K562 (cell line): ENCODE results near the gene USH2A. TPM values are rescaled to one million over a fixed set of nuclear protein-coding genes. Genes with fewer than 3 reads are reported as not detected.

Experiments
- ATAC-seq: fragments of 200-7000 bp; cut with Tn5 transposase; 3 replicates; pipeline ENCODE4 v1.9.1; 2020; ENCODE audit warnings: moderate library complexity
- BruUV-seq: library from RNA; stranded (reverse); fragments of 400-500 nt; replicated peaks from 2 replicates; lab custom pipeline; 2021; lab: Mats Ljungman, UMichigan
- CTCF ChIA-PET: fragments of 300-600 bp; formaldehyde crosslinking; extraction: SDS; loops from one replicate; lab custom pipeline; 2021; ENCODE audit warnings: low intra/inter-chr PET ratio; lab: Yijun Ruan, JAX
- POLR2A ChIA-PET: fragments of 300-600, 350-650 bp; sonication (Branson Sonifier 250); formaldehyde crosslinking; extraction: SDS; loops from one replicate; lab custom pipeline; 2021; ENCODE audit warnings: antibody characterized with exemption, inconsistent platforms; lab: Yijun Ruan, JAX
- DNase-seq, 4 experiments: peaks; one replicate each; pipeline versions ENCODE4 v3.0.0 to v3.0.0-alpha.2; 2011 to 2018; ENCODE audit warnings: low spot score in 3 of 4, mixed read lengths in 3 of 4; ENCODE audit errors: extremely low read depth in 1 of 4
- FAIRE-seq: peaks from 2 replicates; lab custom pipeline; 2011; peaks lifted over from hg19 to GRCh38; lab: Jason Lieb, UNC
- H2AFZ ChIP-seq: 2 replicates; pipeline ENCODE4 v1.6.0; 2011; ENCODE audit warnings: low read depth, low read length, control low read depth, inconsistent platforms
- H3K27ac ChIP-seq: fragments of 200-600 bp; 3 replicates; pipeline ENCODE4 v1.8.0; 2011; ENCODE audit warnings: low read depth, mild to moderate bottlenecking, control low read depth, inconsistent platforms, low read length, moderate library complexity, mixed read lengths; ENCODE audit errors: extremely low read depth
- H3K27me3 ChIP-seq, 2 experiments: fragments of 300-600 bp in 1 of 2; 2 replicates in 1 of 2; 3 replicates in 1 of 2; pipeline versions ENCODE4 v1.6.0 to v1.8.0; 2011; ENCODE audit warnings: inconsistent platforms in 2 of 2, low read length in 2 of 2, mild to moderate bottlenecking in 1 of 2, mixed read lengths in 1 of 2, moderate library complexity in 1 of 2; ENCODE audit not compliant: control insufficient read depth in 2 of 2, insufficient read depth in 2 of 2
- H3K36me3 ChIP-seq: fragments of 300-600 bp; 3 replicates; pipeline ENCODE4 v1.8.0; 2011; ENCODE audit warnings: mild to moderate bottlenecking, low read length, inconsistent platforms; ENCODE audit not compliant: control insufficient read depth, insufficient read depth
- H3K4me1 ChIP-seq, 2 experiments: fragments of 200-600 bp in 1 of 2; replicated peaks in 1 of 2; 2 replicates in 1 of 2; 3 replicates in 1 of 2; pipeline versions ENCODE4 v1.5.1 to v1.8.0; 2011; ENCODE audit warnings: inconsistent platforms in 2 of 2, low read length in 2 of 2, mild to moderate bottlenecking in 1 of 2, mixed read lengths in 1 of 2, moderate library complexity in 1 of 2; ENCODE audit not compliant: control insufficient read depth in 2 of 2, insufficient read depth in 2 of 2
- H3K4me2 ChIP-seq: 2 replicates; pipeline ENCODE4 v1.6.1; 2011; ENCODE audit warnings: low read length, control low read depth, inconsistent platforms, mixed read lengths; ENCODE audit not compliant: insufficient read depth
- H3K4me3 ChIP-seq: fragments of 200-600 bp; sonication (generic), shearing (Covaris generic); 2 replicates; pipeline ENCODE4 v1.5.1; 2016; ENCODE audit warnings: control low read depth, inconsistent platforms
- H3K79me2 ChIP-seq: fragments of 200-600 bp; 3 replicates; pipeline ENCODE4 v1.8.0; 2011; ENCODE audit warnings: low read length, inconsistent platforms; ENCODE audit not compliant: control insufficient read depth, insufficient read depth
- H3K9ac ChIP-seq, 2 experiments: 2 replicates each; pipeline versions ENCODE4 v1.6.0 to v1.6.1; 2011; ENCODE audit warnings: low read depth in 2 of 2, low read length in 2 of 2, control low read depth in 1 of 2, inconsistent platforms in 1 of 2, mild to moderate bottlenecking in 1 of 2, mixed read lengths in 1 of 2; ENCODE audit not compliant: insufficient read depth in 1 of 2
- H3K9me1 ChIP-seq: one replicate; pipeline ENCODE4 v1.6.0; 2011; ENCODE audit warnings: inconsistent platforms, mild to moderate bottlenecking, low read length, moderate library complexity; ENCODE audit not compliant: control insufficient read depth, insufficient read depth
- H3K9me3 ChIP-seq: replicated peaks from 2 replicates; pipeline ENCODE4 v1.5.1; 2011; ENCODE audit warnings: low read depth, low read length, inconsistent platforms; ENCODE audit not compliant: control insufficient read depth, insufficient read depth
- H4K20me1 ChIP-seq: replicated peaks from 2 replicates; pipeline ENCODE4 v1.6.1; 2011; ENCODE audit warnings: low read length, inconsistent platforms, mixed read lengths; ENCODE audit not compliant: control insufficient read depth, insufficient read depth
- BMI1 ChIP-seq: fragments of 150-350 bp; IDR thresholded peaks from 2 replicates; pipeline ENCODE4 v1.6.1; 2014; ENCODE audit warnings: low read length
- EP300 ChIP-seq: IDR thresholded peaks from 2 replicates; pipeline ENCODE4 v1.6.1; 2012; ENCODE audit warnings: low read length, improper control_type of control experiment
- FOXM1 ChIP-seq, 2 experiments: fragments of 450-650 bp in 1 of 2; sonication (generic) in 1 of 2; formaldehyde crosslinking in 1 of 2; IDR thresholded peaks; 2 replicates each; pipeline versions ENCODE4 v1.6.1 to v1.9.0; 2017 to 2022; ENCODE audit warnings: low read depth in 2 of 2, mild to moderate bottlenecking in 2 of 2, missing genetic modification reagents in 1 of 2, moderate library complexity in 1 of 2
- FUS ChIP-seq: fragments of 200-400 bp; formaldehyde crosslinking; optimal IDR thresholded peaks from 2 replicates; pipeline ENCODE3; 2017; ENCODE audit warnings: low read depth, low read length
- GATA2 ChIP-seq: sonication (generic); formaldehyde crosslinking; IDR thresholded peaks from 2 replicates; pipeline ENCODE4 v1.4.0; 2020; ENCODE audit warnings: mild to moderate bottlenecking, missing genetic modification reagents
- HMG20A ChIP-seq: fragments of 450-650 bp; formaldehyde crosslinking; conservative IDR thresholded peaks from 2 replicates; pipeline ENCODE4 v1.4.0; 2020; ENCODE audit warnings: mild to moderate bottlenecking, mixed read lengths
- KLF16 ChIP-seq: IDR thresholded peaks from 2 replicates; pipeline ENCODE4 v1.6.1; 2016; ENCODE audit warnings: antibody characterized with exemption
- LCOR ChIP-seq: sonication (generic); formaldehyde crosslinking; IDR thresholded peaks from 2 replicates; pipeline ENCODE4 v1.8.0; 2022; ENCODE audit warnings: mild to moderate bottlenecking, missing genetic modification reagents
- MAFG ChIP-seq: fragments of 450-650 bp; conservative IDR thresholded peaks from 2 replicates; pipeline ENCODE4 v1.6.1; 2016; ENCODE audit warnings: missing genetic modification characterization, missing compliant biosample characterization
- NFRKB ChIP-seq: fragments of 450-650 bp; IDR thresholded peaks from 2 replicates; pipeline ENCODE4 v1.6.1; 2016; ENCODE audit warnings: low read depth
- NR0B1 ChIP-seq: fragments of 450-650 bp; IDR thresholded peaks from one replicate; pipeline ENCODE4 v1.6.1; 2018; ENCODE audit warnings: mild to moderate bottlenecking, moderate library complexity; ENCODE audit not compliant: partially characterized antibody
- NR2F6 ChIP-seq: fragments of 450-650 bp; formaldehyde crosslinking; IDR thresholded peaks from 2 replicates; pipeline ENCODE4 v1.4.0; 2020; ENCODE audit warnings: mild to moderate bottlenecking
- POLR2AphosphoS5 ChIP-seq: IDR thresholded peaks from 2 replicates; pipeline ENCODE4 v1.6.1; 2011; ENCODE audit warnings: mild to moderate bottlenecking, low read depth, low read length, moderate library complexity; ENCODE audit not compliant: control insufficient read depth, insufficient read depth
- RBBP5 ChIP-seq: fragments of 200-600 bp; sonication (generic); IDR thresholded peaks from 2 replicates; pipeline ENCODE4 v1.6.1; 2012; ENCODE audit warnings: borderline replicate concordance, mild to moderate bottlenecking, low read length, control low read depth, inconsistent platforms; ENCODE audit not compliant: insufficient read depth, poor library complexity, severe bottlenecking
- YBX1 ChIP-seq: fragments of 450-650 bp; IDR thresholded peaks from 2 replicates; pipeline ENCODE4 v1.7.1; 2016; ENCODE audit warnings: mild to moderate bottlenecking
- WGBS: fragments of 100-300 bp; shearing (Covaris generic); methylation state at CpG from one replicate; pipeline ENCODE4 v1.1.6; 2016; ENCODE audit warnings: low coverage, mixed read lengths; ENCODE audit not compliant: insufficient coverage; ENCODE audit errors: missing lambda C conversion rate; 5-methylcytosine and 5-hydroxymethylcytosine counted together
- in situ Hi-C: fragments of 300-500 bp; cut with MboI; formaldehyde crosslinking; loops from 4 replicates; pipeline ENCODE4 v1.15.0; 2018; ENCODE audit warnings: inconsistent platforms, mixed read lengths
- intact Hi-C: fragments of 100-400 bp; cut with micrococcal nuclease; formaldehyde crosslinking; loops from 2 replicates; pipeline ENCODE4 v1.14.2; 2022
- polyA plus RNA-seq, 8 experiments: library from polyadenylated mRNA; depleted of rRNA in 4 of 8; stranded (reverse) in 5 of 8; unstranded in 3 of 8; fragments of >200 nt; fragmentation: Nextera tagmentation in 2 of 8; fragmentation: Illumina TruSeq in 1 of 8; extraction: Ambion mirVana in 2 of 8; extraction: Trizol in 1 of 8; gene quantifications; 2 replicates each; pipeline versions ENCODE4 v1.2.1 to v1.2.3, GENCODE V29; 2011 to 2014; ENCODE audit warnings: inconsistent platforms in 1 of 8, missing spikeins in 1 of 8
- total RNA-seq, 7 experiments: library from RNA; depleted of rRNA in 6 of 7; stranded (reverse); fragments of >200 nt in 6 of 7; fragmentation: Illumina TruSeq in 2 of 7; extraction: Trizol in 2 of 7; gene quantifications; 2 replicates each; pipeline versions ENCODE4 v1.2.1 to v1.2.3, GENCODE V29; 2011 to 2021; ENCODE audit warnings: low replicate concordance in 1 of 7
- TF ChIP-seq, protein P1 (sequence below): fragments of 250-450 bp; sonication (Bioruptor Pico); IDR thresholded peaks from 2 replicates; pipeline ENCODE4 v1.5.0; 2021
- TF ChIP-seq, protein P2 (sequence below): sonication (generic); formaldehyde crosslinking; IDR thresholded peaks from 2 replicates; pipeline ENCODE4 v1.9.0; 2022; ENCODE audit warnings: mild to moderate bottlenecking, missing genetic modification reagents
- TF ChIP-seq, protein P3 (sequence below): IDR thresholded peaks from 3 replicates; pipeline ENCODE4 v1.6.1; 2011; ENCODE audit warnings: borderline replicate concordance, mild to moderate bottlenecking; ENCODE audit not compliant: insufficient read length, insufficient read depth

The USH2A gene
- total and polyA plus RNA-seq, 9 of the 15 experiments (the other 6 are each of a cell fraction or from before 2014, with no cell fraction given), result under 0.01 TPM; not detected in 7

- CTCF ChIA-PET, result no interaction called here
- ATAC-seq (no peak), FAIRE-seq (no peak), DNase-seq (no peak)
- Histone ChIP-seq H2AFZ (no peak overlapping the region), H3K79me2 (no peaks in the 10 kb centered on the region), H3K4me2 (no peak overlapping the region), H3K4me1 (no peaks in the 10 kb centered on the region), H3K36me3 (no peaks in the 10 kb centered on the region), H3K4me3 (no peak overlapping the region), H3K9ac (no peak overlapping the region), H3K27ac (no peak overlapping the region), H3K27me3 (no peaks in the 10 kb centered on the region), H3K9me3 (peaks cover 6% of the 10 kb centered on the region; the same call in 1 of the 2 replicates), H3K9me1 (no peaks in the 10 kb centered on the region), H4K20me1 (no peaks in the 10 kb centered on the region)
- intact Hi-C loops, result no loop called here
- 0% methylated on average over 1 of the region's 1 CpG for WGBS
- in situ Hi-C loops, result no loop called here
- POLR2A ChIA-PET, result no interaction called here
- TF ChIP-seq, protein P1, sequence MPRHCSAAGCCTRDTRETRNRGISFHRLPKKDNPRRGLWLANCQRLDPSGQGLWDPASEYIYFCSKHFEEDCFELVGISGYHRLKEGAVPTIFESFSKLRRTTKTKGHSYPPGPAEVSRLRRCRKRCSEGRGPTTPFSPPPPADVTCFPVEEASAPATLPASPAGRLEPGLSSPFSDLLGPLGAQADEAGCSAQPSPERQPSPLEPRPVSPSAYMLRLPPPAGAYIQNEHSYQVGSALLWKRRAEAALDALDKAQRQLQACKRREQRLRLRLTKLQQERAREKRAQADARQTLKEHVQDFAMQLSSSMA (CRISPR knock-in tag), result no peak
- TF ChIP-seq FOXM1 (IDR thresholded peaks at IDR 0.05; ENCODE audit: low read depth) (no peak), FOXM1 (CRISPR knock-in tag; IDR thresholded peaks at IDR 0.05; ENCODE audit: low read depth) (no peak), POLR2AphosphoS5 (no peak), HMG20A (no peak), NR0B1 (no peak), FUS (no peak), NR2F6 (CRISPR knock-in tag) (no peak), RBBP5 (no peak), BMI1 (no peak), KLF16 (no peak), YBX1 (no peak), GATA2 (CRISPR knock-in tag) (no peak), NFRKB (no peak), MAFG (no peak), LCOR (no peak), EP300 (no peak)
- TF ChIP-seq, protein P2, sequence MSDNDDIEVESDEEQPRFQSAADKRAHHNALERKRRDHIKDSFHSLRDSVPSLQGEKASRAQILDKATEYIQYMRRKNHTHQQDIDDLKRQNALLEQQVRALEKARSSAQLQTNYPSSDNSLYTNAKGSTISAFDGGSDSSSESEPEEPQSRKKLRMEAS (CRISPR knock-in tag), result no peak
- TF ChIP-seq, protein P3, sequence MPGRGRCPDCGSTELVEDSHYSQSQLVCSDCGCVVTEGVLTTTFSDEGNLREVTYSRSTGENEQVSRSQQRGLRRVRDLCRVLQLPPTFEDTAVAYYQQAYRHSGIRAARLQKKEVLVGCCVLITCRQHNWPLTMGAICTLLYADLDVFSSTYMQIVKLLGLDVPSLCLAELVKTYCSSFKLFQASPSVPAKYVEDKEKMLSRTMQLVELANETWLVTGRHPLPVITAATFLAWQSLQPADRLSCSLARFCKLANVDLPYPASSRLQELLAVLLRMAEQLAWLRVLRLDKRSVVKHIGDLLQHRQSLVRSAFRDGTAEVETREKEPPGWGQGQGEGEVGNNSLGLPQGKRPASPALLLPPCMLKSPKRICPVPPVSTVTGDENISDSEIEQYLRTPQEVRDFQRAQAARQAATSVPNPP, result no peak
- BruUV-seq, result no TSS peak
Observed at GRCh38 chr1:216247937-216248336, 175.3 kb downstream of the USH2A start.
